Type B pancreatic cell (in vitro differentiated cells): ENCODE data around the gene TKT. TPM values are rescaled to one million over a fixed set of nuclear protein-coding genes. Genes with fewer than 3 reads are reported as not detected.

Experiments
- DNase-seq: peaks from one replicate; pipeline ENCODE4 v3.0.0; 2021; ENCODE audit warnings: mixed read lengths; ENCODE audit not compliant: unreplicated experiment; ENCODE audit errors: extremely low spot score
- H3K27ac Mint-ChIP-seq: 2 replicates; pipeline ENCODE4 v1.8.0; 2021; ENCODE audit warnings: mild to moderate bottlenecking, mixed read lengths
- H3K27me3 Mint-ChIP-seq: 2 replicates; pipeline ENCODE4 v1.8.0; 2021; ENCODE audit warnings: mixed read lengths
- H3K36me3 Mint-ChIP-seq: 2 replicates; pipeline ENCODE4 v1.8.0; 2021; ENCODE audit warnings: mixed read lengths
- H3K4me1 Mint-ChIP-seq: one replicate; pipeline ENCODE4 v1.8.0; 2021; ENCODE audit warnings: mixed read lengths; ENCODE audit not compliant: unreplicated experiment
- H3K4me3 Mint-ChIP-seq: 2 replicates; pipeline ENCODE4 v1.8.0; 2021; ENCODE audit warnings: mild to moderate bottlenecking, mixed read lengths
- H3K9me3 Mint-ChIP-seq: 2 replicates; pipeline ENCODE4 v1.8.0; 2021; ENCODE audit warnings: mixed read lengths
- CTCF ChIP-seq: fragments of 200-600 bp; sonication (generic); conservative IDR thresholded peaks from 2 replicates; pipeline ENCODE4 v1.5.0; 2021; ENCODE audit warnings: antibody characterized with exemption, mild to moderate bottlenecking
- total RNA-seq: library from RNA; stranded (reverse); gene quantifications from 2 replicates; pipeline ENCODE4 v1.2.1, GENCODE V29; 2021; ENCODE audit warnings: low replicate concordance

Gene TKT
- total RNA-seq, 1 donor from 2014 or later = 318 TPM

GRCh38 chr3:53190659-53191058 lies 65.2 kb downstream of the TKT start:
- DNase-seq = no peak
- TF ChIP-seq CTCF = no peak
- no peaks in the 10 kb centered on the region for H3K9me3 Mint-ChIP-seq
- H3K27ac Mint-ChIP-seq = no peak overlapping the region
- H3K36me3 Mint-ChIP-seq = peaks cover 6% of the 10 kb centered on the region
- no peak overlapping the region for H3K4me3 Mint-ChIP-seq
- peaks cover 4% of the 10 kb centered on the region for H3K27me3 Mint-ChIP-seq
- H3K4me1 Mint-ChIP-seq = peaks cover 14% of the 10 kb centered on the region

- peaks cover 10% of the 10 kb centered on the region for H3K36me3 Mint-ChIP-seq
- DNase-seq = no peak
- no peak overlapping the region for H3K27ac Mint-ChIP-seq
- no peak overlapping the region for H3K4me3 Mint-ChIP-seq
- H3K27me3 Mint-ChIP-seq = no peaks in the 10 kb centered on the region
- no peaks in the 10 kb centered on the region for H3K9me3 Mint-ChIP-seq
- H3K4me1 Mint-ChIP-seq = peaks cover 14% of the 10 kb centered on the region
- no peak for TF ChIP-seq CTCF
Observed at GRCh38 chr3:53189276-53189675, 66.5 kb downstream of the TKT start.

- Mint-ChIP-seq H3K36me3 (peaks cover 10% of the 10 kb centered on the region), H3K9me3 (no peaks in the 10 kb centered on the region), H3K27me3 (no peaks in the 10 kb centered on the region), H3K4me3 (no peak overlapping the region), H3K4me1 (peaks cover 11% of the 10 kb centered on the region), H3K27ac (no peak overlapping the region)
- no peak for DNase-seq
- TF ChIP-seq CTCF = no peak
Observed at GRCh38 chr3:53188720-53189119, 67.1 kb downstream of the TKT start.

- no peak for TF ChIP-seq CTCF
- Mint-ChIP-seq H3K27me3 (no peaks in the 10 kb centered on the region), H3K36me3 (peaks cover 10% of the 10 kb centered on the region), H3K4me1 (peaks cover 6% of the 10 kb centered on the region), H3K27ac (no peak overlapping the region), H3K9me3 (no peaks in the 10 kb centered on the region), H3K4me3 (no peak overlapping the region)
- DNase-seq = no peak
Observed at GRCh38 chr3:53188136-53188685, 67.6 kb downstream of the TKT start.

- Mint-ChIP-seq H3K4me1 (no peaks in the 10 kb centered on the region), H3K27me3 (no peaks in the 10 kb centered on the region), H3K4me3 (no peak overlapping the region), H3K36me3 (peaks cover 10% of the 10 kb centered on the region), H3K9me3 (no peaks in the 10 kb centered on the region), H3K27ac (no peak overlapping the region)
- TF ChIP-seq CTCF = no peak
- DNase-seq = no peak
Observed at GRCh38 chr3:53187430-53187829, 68.4 kb downstream of the TKT start.

- no peak overlapping the region for H3K27ac Mint-ChIP-seq
Observed at GRCh38 chr3:53186726-53187125, 69.1 kb downstream of the TKT start.

More at GRCh38 chr3:53186726-53187125, 69.1 kb downstream of the TKT start:
- no peaks in the 10 kb centered on the region for H3K9me3 Mint-ChIP-seq
- DNase-seq = no peak
- no peak overlapping the region for H3K4me3 Mint-ChIP-seq
- no peaks in the 10 kb centered on the region for H3K4me1 Mint-ChIP-seq
- TF ChIP-seq CTCF = no peak
- H3K36me3 Mint-ChIP-seq = peaks cover 10% of the 10 kb centered on the region
- H3K27me3 Mint-ChIP-seq = no peaks in the 10 kb centered on the region
